ENCODE data around the gene C2orf42. TPM values are rescaled to one million over a fixed set of nuclear protein-coding genes. Genes with fewer than 3 reads are reported as not detected.

C2orf42 gene
- total and polyA plus RNA-seq, 2 of the 4 experiments (the other 2 are of a cell fraction): 7.5 to 31.5 TPM

- Histone ChIP-seq H2BK5ac (ENCODE audit: low read depth, low read length, poor library complexity, severe bottlenecking) (peak overlapping the region; percentile 53), H3K36me3 (ENCODE audit: control insufficient read depth, insufficient read depth, low read length) (no peaks in the 10 kb centered on the region), H2BK15ac (ENCODE audit: low read depth, low read length) (peak overlapping the region; percentile 11; the same call in 2 of the 3 replicates), H3K27ac (ENCODE audit: insufficient read depth, low read length) (peak overlapping the region; percentile 54), H3K9me3 (ENCODE audit: control insufficient read depth, insufficient read depth, low read length) (no peaks in the 10 kb centered on the region), H2BK20ac (ENCODE audit: low read depth, low read length) (peak overlapping the region; percentile 14; the same call in 1 of the 2 replicates), H3K27me3 (ENCODE audit: control insufficient read depth, insufficient read depth, low read length) (no peaks in the 10 kb centered on the region), H3K56ac (ENCODE audit: extremely low read depth, insufficient read depth, low read length) (peak overlapping the region; percentile 81; the same call in 1 of the 2 replicates), H3K4me2 (ENCODE audit: low read depth, low read length) (peak overlapping the region; percentile 40), H2AFZ (replicated peaks; ENCODE audit: low read length, poor library complexity) (peak overlapping the region; percentile 99), H3K9me1 (ENCODE audit: insufficient read depth, low read length) (peaks cover 13% of the 10 kb centered on the region), H3K14ac (replicated peaks; ENCODE audit: low read depth, low read length) (peak overlapping the region; percentile 66), H3K9ac (ENCODE audit: low read depth, low read length) (peak overlapping the region; percentile 53), H2BK120ac (ENCODE audit: low read depth, low read length) (peak overlapping the region; percentile 53), H3K18ac (ENCODE audit: low read depth, low read length) (peak overlapping the region; percentile 13), H3K4ac (ENCODE audit: low read depth, low read length) (peak overlapping the region; percentile 76), H3K4me1 (ENCODE audit: control insufficient read depth, insufficient read depth, low read length) (peaks cover 17% of the 10 kb centered on the region), H2AK5ac (ENCODE audit: low read depth, low read length) (peak overlapping the region; percentile 74), H4K8ac (ENCODE audit: low read depth in 2 of 2, low read length in 2 of 2) (peak overlapping the region; percentile 94 to 98), H4K91ac (ENCODE audit: insufficient read depth, low read depth, low read length) (peak overlapping the region; percentile 93), H3K79me1 (ENCODE audit: low read depth in 1 of 2, low read length in 2 of 2) (peaks cover 0 to 3% of the 10 kb centered on the region in 2 experiments; a peak in 1 of 4 replicates), H4K5ac (ENCODE audit: low read depth, low read length) (peak overlapping the region; percentile 51), H2AK9ac (replicated peaks; ENCODE audit: low read depth, low read length, poor library complexity) (peak overlapping the region; percentile 97), H3K4me3 (ENCODE audit: insufficient read depth, low read depth, low read length) (peak overlapping the region; percentile 20), H3K23ac (ENCODE audit: low read depth, low read length) (peak overlapping the region; percentile 55; the same call in 1 of the 2 replicates), H4K20me1 (ENCODE audit: insufficient read depth, low read length) (no peaks in the 10 kb centered on the region)
- DNase-seq (peak; percentile 31), ATAC-seq (ENCODE audit: low read depth) (peak; percentile 34)
- no TSS peak for BruUV-seq (replicated peaks)
- in situ Hi-C loops (cut with MboI; ENCODE audit: low sequenced_read_pairs) (no loop called here), dilution Hi-C loops (cut with HindIII; ENCODE audit: low sequenced_read_pairs, unreplicated experiment) (no loop called here), intact Hi-C loops (cut with micrococcal nuclease) (loop anchor here (1.0 kb wide), 1 partner anchor 38 kb away; the partner anchor contains the start of gene PCBP1)
- 4% methylated on average over 5 of the region's 36 CpGs; no CpG with 5 or more reads in 1 of the 2 experiments for WGBS, 2 experiments (ENCODE audit: extremely low coverage in 2 of 2, insufficient read length in 1 of 2)
- POLR2A ChIA-PET (ENCODE audit: unreplicated experiment): interaction anchor here (0.7 to 1.0 kb wide), 4 partner anchors 34 to 129 kb away, joined by 3 to 10 read pairs (median 6); no protein-coding TSS in a partner anchor
- CTCF ChIA-PET: interaction anchor here (1.6 kb wide), 1 partner anchor 84 kb away, joined by 6 read pairs; no protein-coding TSS in a partner anchor
- TF ChIP-seq SMC3 (IDR thresholded peaks at IDR 0.05; ENCODE audit: low read depth, low read length) (no peak), BHLHE40 (IDR thresholded peaks at IDR 0.05; ENCODE audit: low read depth, low read length) (no peak; the same call in 1 of the 2 replicates), USF2 (IDR thresholded peaks at IDR 0.05; ENCODE audit: low read depth, low read length) (no peak), FOS (IDR thresholded peaks at IDR 0.05; ENCODE audit: low read depth, low read length) (no peak), CEBPB (IDR thresholded peaks at IDR 0.05; ENCODE audit: low read depth, low read length) (no peak), CTCF (conservative IDR thresholded peaks at IDR 0.05; ENCODE audit: low read depth, low read length) (no peak), CHD1 (IDR thresholded peaks at IDR 0.05; ENCODE audit: low read depth, low read length) (no peak), RFX5 (IDR thresholded peaks at IDR 0.05; ENCODE audit: low read depth, low read length) (no peak), RCOR1 (IDR thresholded peaks at IDR 0.05; ENCODE audit: insufficient replicate concordance, low read length) (no peak), ELK1 (IDR thresholded peaks at IDR 0.05; ENCODE audit: borderline replicate concordance, low read depth, low read length) (no peak), MAFK (IDR thresholded peaks at IDR 0.05; ENCODE audit: low read depth, low read length) (no peak), NFE2L2 (IDR thresholded peaks at IDR 0.05; ENCODE audit: low read depth, low read length) (no peak), RAD21 (IDR thresholded peaks at IDR 0.05; ENCODE audit: low read length) (no peak), MXI1 (IDR thresholded peaks at IDR 0.05; ENCODE audit: borderline replicate concordance, low read depth, low read length) (no peak), POLR2A (IDR thresholded peaks at IDR 0.05; ENCODE audit: low read depth, low read length) (no peak)
These were observed 65.8 kb downstream of the C2orf42 start for GRCh38 chr2:70124983-70125480.
